Mesendoderm (in vitro differentiated cells): ENCODE data around the gene IL1A.

Source experiments
- DNase-seq: peaks from one replicate; pipeline ENCODE4 v3.0.0; 2013
- H2AK5ac ChIP-seq: 2 replicates; pipeline ENCODE4 v1.6.1; 2013; ENCODE audit warnings: low read length, inconsistent platforms
- H2BK120ac ChIP-seq: 2 replicates; pipeline ENCODE4 v1.6.1; 2013; ENCODE audit warnings: low read depth, mild to moderate bottlenecking, low read length, moderate library complexity, mixed read lengths
- H2BK15ac ChIP-seq: replicated peaks from 2 replicates; pipeline ENCODE4 v1.6.1; 2013; ENCODE audit warnings: low read depth, mild to moderate bottlenecking, moderate library complexity
- H2BK5ac ChIP-seq: 2 replicates; pipeline ENCODE4 v1.6.1; 2013; ENCODE audit warnings: low read length, inconsistent platforms
- H3K18ac ChIP-seq: 2 replicates; pipeline ENCODE4 v1.6.1; 2013; ENCODE audit warnings: mild to moderate bottlenecking, low read length, mixed read lengths
- H3K23ac ChIP-seq: one replicate; pipeline ENCODE4 v1.6.1; 2013; ENCODE audit warnings: low read length
- H3K27ac ChIP-seq: 2 replicates; pipeline ENCODE4 v1.5.1; 2013; ENCODE audit warnings: low read depth, mild to moderate bottlenecking, inconsistent platforms, low read length, moderate library complexity
- H3K27me3 ChIP-seq: 2 replicates; pipeline ENCODE4 v1.6.1; 2013; ENCODE audit warnings: low read length, control low read depth, mild to moderate bottlenecking, inconsistent platforms; ENCODE audit not compliant: insufficient read depth, poor library complexity
- H3K36me3 ChIP-seq: 2 replicates; pipeline ENCODE4 v1.6.1; 2013; ENCODE audit warnings: low read length, inconsistent platforms; ENCODE audit not compliant: control insufficient read depth, insufficient read depth
- H3K4ac ChIP-seq: one replicate; pipeline ENCODE4 v1.6.1; 2013; ENCODE audit warnings: low read depth, mild to moderate bottlenecking, low read length, moderate library complexity
- H3K4me1 ChIP-seq: 2 replicates; pipeline ENCODE4 v1.6.1; 2013; ENCODE audit warnings: low read depth, low read length, inconsistent platforms; ENCODE audit not compliant: control insufficient read depth
- H3K4me2 ChIP-seq: 2 replicates; pipeline ENCODE4 v1.6.1; 2013; ENCODE audit warnings: low read length
- H3K4me3 ChIP-seq: 2 replicates; pipeline ENCODE4 v1.5.1; 2013; ENCODE audit warnings: mild to moderate bottlenecking, low read length
- H3K56ac ChIP-seq: one replicate; pipeline ENCODE4 v1.6.1; 2013; ENCODE audit warnings: low read length
- H3K79me1 ChIP-seq: 2 replicates; pipeline ENCODE4 v1.6.1; 2013; ENCODE audit warnings: low read length, inconsistent platforms
- H3K79me2 ChIP-seq: 2 replicates; pipeline ENCODE4 v1.6.1; 2013; ENCODE audit warnings: mild to moderate bottlenecking, low read length; ENCODE audit not compliant: control insufficient read depth, insufficient read depth
- H3K9ac ChIP-seq: 2 replicates; pipeline ENCODE4 v1.6.1; 2013; ENCODE audit warnings: low read length, inconsistent platforms
- H4K5ac ChIP-seq: one replicate; pipeline ENCODE4 v1.6.1; 2013; ENCODE audit warnings: low read length
- H4K8ac ChIP-seq: one replicate; pipeline ENCODE4 v1.6.1; 2013; ENCODE audit warnings: low read depth, mild to moderate bottlenecking, control low read depth, low read length, moderate library complexity
- whole genome bisulfite sequencing: extraction: QIAGEN DNeasy Blood & Tissue Kit; methylation state at CpG from one replicate; pipeline ENCODE4 v1.1.7; 2013; ENCODE audit warnings: low lambda C conversion rate, missing lambda C conversion rate; ENCODE audit not compliant: insufficient coverage; ENCODE audit errors: extremely low coverage; 5-methylcytosine and 5-hydroxymethylcytosine counted together

Gene IL1A

DNA sequence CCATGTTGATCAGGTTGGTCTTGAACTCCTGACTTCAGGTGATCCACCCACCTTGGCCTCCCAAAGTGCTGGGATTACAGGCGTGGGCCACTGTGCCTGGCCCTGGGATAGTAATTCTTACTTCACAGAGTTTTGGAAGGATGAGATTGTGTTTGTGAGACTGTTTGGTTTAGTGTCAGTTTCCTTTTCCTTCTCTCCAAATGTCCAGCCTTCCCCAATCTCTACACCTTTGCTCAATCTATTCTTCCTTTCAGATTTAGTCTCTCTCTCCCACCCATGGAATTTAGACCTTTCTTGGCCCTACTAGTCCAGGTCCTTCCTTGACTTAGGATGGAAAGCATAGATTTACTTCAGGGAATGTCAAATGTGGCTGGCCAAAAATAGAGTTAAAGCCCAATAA is 12.2 kb upstream of the IL1A start:
- Histone ChIP-seq H3K4me1 (no peaks in the 10 kb centered on the region), H3K4me2 (no peak overlapping the region), H3K27ac (no peak overlapping the region), H4K5ac (no peak overlapping the region), H3K9ac (no peak overlapping the region), H3K79me1 (no peaks in the 10 kb centered on the region), H3K4ac (no peak overlapping the region), H3K23ac (no peak overlapping the region), H3K27me3 (no peaks in the 10 kb centered on the region), H2BK5ac (no peak overlapping the region), H3K4me3 (no peak overlapping the region), H2BK120ac (no peak overlapping the region), H3K36me3 (no peaks in the 10 kb centered on the region), H2BK15ac (no peak overlapping the region), H4K8ac (no peak overlapping the region), H3K56ac (no peak overlapping the region), H2AK5ac (no peak overlapping the region), H3K18ac (no peak overlapping the region), H3K79me2 (no peaks in the 10 kb centered on the region)
- WGBS, result no CpG with 5 or more reads among the region's 1 CpG
- no peak for DNase-seq

DNA sequence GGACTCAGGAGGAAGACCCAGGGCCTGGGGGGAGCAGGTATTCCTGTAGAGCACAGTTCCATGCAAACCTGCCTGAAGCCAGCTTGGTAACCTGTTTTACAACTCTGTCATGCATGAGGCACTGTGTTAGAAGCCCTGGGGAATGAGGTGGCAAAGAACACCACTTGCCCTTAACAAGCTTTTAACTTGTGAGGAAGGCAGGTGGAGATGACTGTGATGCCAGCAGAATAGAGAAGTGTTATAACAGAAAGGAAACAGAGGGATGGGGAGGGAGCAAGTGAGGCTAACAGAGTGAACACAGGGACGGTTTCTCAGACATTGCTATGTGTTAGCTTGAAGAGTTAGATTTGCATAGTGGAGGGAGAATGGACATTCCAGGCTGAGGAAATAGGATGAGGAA is 11.5 kb upstream of the IL1A start:
- Histone ChIP-seq H3K27ac (no peak overlapping the region), H3K4ac (no peak overlapping the region), H3K18ac (no peak overlapping the region), H3K4me1 (no peaks in the 10 kb centered on the region), H3K23ac (no peak overlapping the region), H2BK5ac (no peak overlapping the region), H3K56ac (no peak overlapping the region), H3K9ac (no peak overlapping the region), H2BK120ac (no peak overlapping the region), H3K4me3 (no peak overlapping the region), H3K27me3 (no peaks in the 10 kb centered on the region), H4K5ac (no peak overlapping the region), H3K79me1 (no peaks in the 10 kb centered on the region), H4K8ac (no peak overlapping the region), H3K36me3 (no peaks in the 10 kb centered on the region), H3K4me2 (no peak overlapping the region), H3K79me2 (no peaks in the 10 kb centered on the region), H2AK5ac (no peak overlapping the region), H2BK15ac (no peak overlapping the region)
- no CpG with 5 or more reads among the region's 1 CpG for WGBS
- DNase-seq, result peak; percentile 80

DNA sequence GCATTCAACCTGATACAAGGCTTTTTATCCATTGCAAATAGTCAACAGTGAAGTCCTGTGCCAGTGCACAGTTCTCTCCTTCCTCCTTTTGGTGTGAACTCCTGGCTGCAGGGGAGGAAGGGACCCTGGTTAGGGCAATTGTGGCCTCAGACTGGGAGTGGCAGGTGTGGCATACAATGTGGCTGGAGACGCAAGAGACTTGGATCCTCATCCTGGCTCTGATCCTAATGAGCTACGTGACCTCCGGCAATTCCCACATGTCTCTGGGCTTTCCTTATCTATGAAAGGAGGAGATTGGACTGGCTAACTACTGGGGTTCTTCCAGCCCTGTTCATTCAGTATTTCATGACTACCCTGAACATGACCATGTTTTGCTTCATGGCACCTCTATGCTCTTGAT is 10.5 kb upstream of the IL1A start:
- H4K8ac ChIP-seq, result no peak overlapping the region
- no peaks in the 10 kb centered on the region for H3K36me3 ChIP-seq
- WGBS, result no CpG with 5 or more reads among the region's 3 CpGs
- no peak overlapping the region for H3K27ac ChIP-seq
- no peak overlapping the region for H3K4ac ChIP-seq
- H2BK120ac ChIP-seq, result no peak overlapping the region
- H3K79me1 ChIP-seq, result no peaks in the 10 kb centered on the region
- DNase-seq, result no peak
- H4K5ac ChIP-seq, result no peak overlapping the region
- no peak overlapping the region for H3K4me2 ChIP-seq
- no peak overlapping the region for H3K9ac ChIP-seq
- H3K79me2 ChIP-seq, result no peaks in the 10 kb centered on the region
- H3K56ac ChIP-seq, result no peak overlapping the region
- no peaks in the 10 kb centered on the region for H3K27me3 ChIP-seq
- no peak overlapping the region for H3K18ac ChIP-seq
- no peaks in the 10 kb centered on the region for H3K4me1 ChIP-seq
- no peak overlapping the region for H3K4me3 ChIP-seq
- H2BK5ac ChIP-seq, result no peak overlapping the region
- no peak overlapping the region for H2AK5ac ChIP-seq
- no peak overlapping the region for H3K23ac ChIP-seq
- no peak overlapping the region for H2BK15ac ChIP-seq

DNA sequence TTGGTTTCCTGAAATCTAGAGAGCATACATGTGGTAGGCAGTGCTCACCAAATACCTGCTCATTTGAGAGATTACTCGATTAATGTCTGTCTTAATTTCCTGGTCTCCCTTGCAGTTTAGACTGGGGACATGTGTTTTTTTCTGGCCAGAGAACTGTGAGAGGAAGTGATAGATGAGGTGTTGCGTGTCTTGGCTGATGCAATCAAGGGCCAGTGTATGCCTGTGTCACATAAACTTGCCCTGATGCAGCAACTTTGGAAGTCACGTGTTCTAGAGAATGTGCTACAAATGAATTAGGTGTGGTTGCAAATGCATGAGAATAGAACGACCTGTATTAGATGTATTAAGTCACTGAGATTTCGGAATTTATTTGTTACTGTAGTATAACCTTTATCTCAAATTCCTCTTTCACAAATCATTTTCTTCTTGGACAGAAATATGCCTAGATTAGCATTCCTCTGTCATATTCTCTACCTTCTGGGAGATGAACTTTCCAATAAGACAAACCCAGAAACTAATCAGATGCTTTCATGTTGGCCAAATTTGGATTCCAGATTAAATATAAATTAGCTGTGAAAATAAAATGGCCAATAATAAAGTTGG is 9.9 kb upstream of the IL1A start:
- no peak overlapping the region for H3K18ac ChIP-seq
- H2BK120ac ChIP-seq, result no peak overlapping the region
- no peak overlapping the region for H2AK5ac ChIP-seq
- no peak overlapping the region for H2BK5ac ChIP-seq
- no peak overlapping the region for H3K4me3 ChIP-seq
- peak; percentile 69 for DNase-seq
- no peak overlapping the region for H3K27ac ChIP-seq
- H3K4ac ChIP-seq, result no peak overlapping the region
- no peaks in the 10 kb centered on the region for H3K27me3 ChIP-seq
- no peaks in the 10 kb centered on the region for H3K36me3 ChIP-seq
- no CpG with 5 or more reads among the region's 5 CpGs for WGBS
- no peaks in the 10 kb centered on the region for H3K4me1 ChIP-seq
- no peak overlapping the region for H4K8ac ChIP-seq
- no peak overlapping the region for H4K5ac ChIP-seq
- H3K4me2 ChIP-seq, result no peak overlapping the region
- no peak overlapping the region for H3K9ac ChIP-seq
- H2BK15ac ChIP-seq, result no peak overlapping the region
- no peak overlapping the region for H3K23ac ChIP-seq
- no peak overlapping the region for H3K56ac ChIP-seq
- H3K79me1 ChIP-seq, result no peaks in the 10 kb centered on the region
- H3K79me2 ChIP-seq, result no peaks in the 10 kb centered on the region

DNA sequence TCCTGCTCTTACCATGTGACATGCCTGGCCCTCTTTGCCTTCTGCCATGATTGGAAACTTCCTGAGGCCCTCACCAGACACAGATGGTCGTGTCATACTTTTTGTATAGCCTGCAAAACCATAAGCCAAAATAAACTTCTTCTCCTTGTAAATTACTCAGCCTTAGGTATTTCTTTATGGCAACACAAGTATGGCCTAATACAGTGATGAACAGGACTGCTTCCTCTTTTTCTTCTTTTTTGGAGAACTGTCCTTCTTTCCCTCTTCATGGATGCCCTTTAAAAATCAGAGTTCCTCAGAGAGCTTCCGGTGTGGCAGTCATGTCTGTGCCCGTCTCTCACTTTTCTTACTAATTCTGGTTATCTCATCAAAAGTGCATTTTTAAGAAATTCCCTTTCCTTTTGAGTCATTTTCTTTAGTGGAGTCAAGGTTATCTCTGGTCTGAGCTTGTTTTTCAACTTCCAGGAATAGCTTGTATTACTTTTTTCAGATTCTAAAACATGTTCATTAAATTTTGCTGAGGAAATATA is 9.2 kb upstream of the IL1A start:
- H3K9ac ChIP-seq, result no peak overlapping the region
- H3K4me3 ChIP-seq, result no peak overlapping the region
- H3K4me2 ChIP-seq, result no peak overlapping the region
- no peaks in the 10 kb centered on the region for H3K79me2 ChIP-seq
- no peak overlapping the region for H2BK5ac ChIP-seq
- no CpG with 5 or more reads among the region's 3 CpGs for WGBS
- no peak overlapping the region for H3K56ac ChIP-seq
- H3K4me1 ChIP-seq, result no peaks in the 10 kb centered on the region
- H3K27ac ChIP-seq, result no peak overlapping the region
- H3K36me3 ChIP-seq, result no peaks in the 10 kb centered on the region
- no peak overlapping the region for H3K23ac ChIP-seq
- H3K4ac ChIP-seq, result no peak overlapping the region
- no peaks in the 10 kb centered on the region for H3K79me1 ChIP-seq
- no peak for DNase-seq
- no peak overlapping the region for H2BK15ac ChIP-seq
- no peak overlapping the region for H2AK5ac ChIP-seq
- no peak overlapping the region for H4K8ac ChIP-seq
- H3K27me3 ChIP-seq, result no peaks in the 10 kb centered on the region
- no peak overlapping the region for H2BK120ac ChIP-seq
- H4K5ac ChIP-seq, result no peak overlapping the region
- H3K18ac ChIP-seq, result no peak overlapping the region

DNA sequence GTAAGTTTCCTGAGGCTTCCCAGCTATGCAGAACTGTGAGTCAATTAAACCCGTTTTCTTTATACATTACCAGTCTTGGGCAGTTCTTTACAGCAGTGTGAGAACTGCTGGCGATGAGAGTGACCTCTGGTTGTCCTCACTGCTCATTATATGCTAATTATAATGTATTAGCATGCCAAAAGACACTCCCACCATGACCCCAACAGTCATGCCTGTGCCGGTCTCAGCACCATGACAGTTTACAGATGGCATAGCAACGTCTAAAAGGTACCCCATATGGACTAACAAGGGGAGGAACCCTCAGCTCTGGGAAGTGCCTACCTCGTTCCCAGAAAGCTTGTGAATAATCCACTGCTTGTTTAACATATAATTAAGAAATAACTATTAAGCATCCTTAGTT is 8.1 kb upstream of the IL1A start:
- DNase-seq, result no peak
- Histone ChIP-seq H3K27me3 (no peaks in the 10 kb centered on the region), H2BK15ac (no peak overlapping the region), H2BK5ac (no peak overlapping the region), H3K4me2 (no peak overlapping the region), H2AK5ac (no peak overlapping the region), H3K27ac (no peak overlapping the region), H3K18ac (no peak overlapping the region), H3K4ac (no peak overlapping the region), H3K79me2 (no peaks in the 10 kb centered on the region), H3K23ac (no peak overlapping the region), H3K9ac (no peak overlapping the region), H3K4me3 (no peak overlapping the region), H3K4me1 (no peaks in the 10 kb centered on the region), H2BK120ac (no peak overlapping the region), H3K56ac (no peak overlapping the region), H3K79me1 (no peaks in the 10 kb centered on the region), H4K5ac (no peak overlapping the region), H3K36me3 (no peaks in the 10 kb centered on the region), H4K8ac (no peak overlapping the region)
- no CpG with 5 or more reads among the region's 5 CpGs for WGBS
